Breast epithelium (tissue), 4 donors: Measurements from ENCODE around the gene IL13RA1. TPM values are rescaled to one million over a fixed set of nuclear protein-coding genes. Genes with fewer than 3 reads are reported as not detected.

Experiments
- DNase-seq, 2 donors: peaks; one replicate each; pipeline ENCODE4 v3.0.0-alpha.2; 2019; ENCODE audit warnings: low spot score in 2 of 2
- H3K27ac ChIP-seq, 2 donors: fragments of 200-600 bp; sonication (generic) in 1 of 2; one replicate each; pipeline ENCODE4 v1.5.1; 2016 to 2019; ENCODE audit warnings: mild to moderate bottlenecking in 1 of 2
- H3K27me3 ChIP-seq, 2 donors: fragments of 200-600 bp; sonication (generic) in 1 of 2; one replicate each; pipeline versions ENCODE4 v1.5.1 to v1.6.0; 2017 to 2019; ENCODE audit warnings: control low read depth in 1 of 2, mild to moderate bottlenecking in 1 of 2
- H3K36me3 ChIP-seq: fragments of 200-600 bp; one replicate; pipeline ENCODE4 v1.5.1; 2019
- H3K4me1 ChIP-seq, 2 donors: fragments of 200-600 bp; sonication (generic); one replicate each; pipeline ENCODE4 v1.5.1; 2016 to 2019; ENCODE audit warnings: control low read depth in 1 of 2
- H3K4me3 ChIP-seq, 3 donors: fragments of 200-600 bp; sonication (generic); 1 replicate in 2 of 3; 2 replicates in 1 of 3; pipeline ENCODE4 v1.5.1; 2016 to 2019; ENCODE audit warnings: mild to moderate bottlenecking in 3 of 3, moderate library complexity in 2 of 3
- H3K9me3 ChIP-seq, 2 donors: fragments of 200-600 bp; sonication (generic) in 1 of 2; one replicate each; pipeline ENCODE4 v1.5.1; 2016 to 2019; ENCODE audit warnings: control low read depth in 1 of 2
- POLR2A ChIP-seq: fragments of 450-650 bp; IDR thresholded peaks from one replicate; pipeline ENCODE4 v1.6.1; 2016; ENCODE audit warnings: antibody characterized with exemption, mild to moderate bottlenecking, moderate library complexity
- POLR2AphosphoS5 ChIP-seq, 3 donors: sonication (generic); formaldehyde crosslinking; IDR thresholded peaks; one replicate each; pipeline ENCODE4 v1.6.1; 2017; ENCODE audit warnings: antibody characterized with exemption in 3 of 3
- intact Hi-C: fragments of 100-400 bp; cut with DNase I; formaldehyde crosslinking; loops from one replicate; pipeline ENCODE4 v1.15.1; 2023; ENCODE audit warnings: low total_unique reads
- total RNA-seq, 3 donors: library from RNA; depleted of rRNA; stranded (reverse); fragments of >200 nt; gene quantifications; one replicate each; pipeline ENCODE4 v1.1.0, GENCODE V29; 2016
- TF ChIP-seq, protein P1 (sequence below), 3 donors: fragments of 450-650 bp; IDR thresholded peaks; one replicate each; pipeline ENCODE4 v1.5.1; 2016 to 2017; ENCODE audit warnings: antibody characterized with exemption in 3 of 3, mild to moderate bottlenecking in 3 of 3, moderate library complexity in 3 of 3

Gene IL13RA1
- total RNA-seq, 3 donors from 2014 or later = 71.4 to 80.8 (median 77.4) TPM

- intact Hi-C loops = no loop called here
- H3K9me3 ChIP-seq = no peaks in the 10 kb centered on the region
- H3K4me3 ChIP-seq = no peak overlapping the region
- TF ChIP-seq POLR2AphosphoS5 (IDR thresholded peaks at IDR 0.05) = no peak
- no peak for TF ChIP-seq POLR2A
- TF ChIP-seq, protein P1, sequence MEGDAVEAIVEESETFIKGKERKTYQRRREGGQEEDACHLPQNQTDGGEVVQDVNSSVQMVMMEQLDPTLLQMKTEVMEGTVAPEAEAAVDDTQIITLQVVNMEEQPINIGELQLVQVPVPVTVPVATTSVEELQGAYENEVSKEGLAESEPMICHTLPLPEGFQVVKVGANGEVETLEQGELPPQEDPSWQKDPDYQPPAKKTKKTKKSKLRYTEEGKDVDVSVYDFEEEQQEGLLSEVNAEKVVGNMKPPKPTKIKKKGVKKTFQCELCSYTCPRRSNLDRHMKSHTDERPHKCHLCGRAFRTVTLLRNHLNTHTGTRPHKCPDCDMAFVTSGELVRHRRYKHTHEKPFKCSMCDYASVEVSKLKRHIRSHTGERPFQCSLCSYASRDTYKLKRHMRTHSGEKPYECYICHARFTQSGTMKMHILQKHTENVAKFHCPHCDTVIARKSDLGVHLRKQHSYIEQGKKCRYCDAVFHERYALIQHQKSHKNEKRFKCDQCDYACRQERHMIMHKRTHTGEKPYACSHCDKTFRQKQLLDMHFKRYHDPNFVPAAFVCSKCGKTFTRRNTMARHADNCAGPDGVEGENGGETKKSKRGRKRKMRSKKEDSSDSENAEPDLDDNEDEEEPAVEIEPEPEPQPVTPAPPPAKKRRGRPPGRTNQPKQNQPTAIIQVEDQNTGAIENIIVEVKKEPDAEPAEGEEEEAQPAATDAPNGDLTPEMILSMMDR (IDR thresholded peaks at IDR 0.05) = no peak
- H3K4me1 ChIP-seq = no peaks in the 10 kb centered on the region
- DNase-seq = no peak
- no peak overlapping the region for H3K27ac ChIP-seq
- H3K27me3 ChIP-seq = peaks cover 0 to 3% of the 10 kb centered on the region in 2 donors
- no peaks in the 10 kb centered on the region for H3K36me3 ChIP-seq
Measured at GRCh38 chrX:118693843-118694242, 33.6 kb upstream of the IL13RA1 start.

DNA sequence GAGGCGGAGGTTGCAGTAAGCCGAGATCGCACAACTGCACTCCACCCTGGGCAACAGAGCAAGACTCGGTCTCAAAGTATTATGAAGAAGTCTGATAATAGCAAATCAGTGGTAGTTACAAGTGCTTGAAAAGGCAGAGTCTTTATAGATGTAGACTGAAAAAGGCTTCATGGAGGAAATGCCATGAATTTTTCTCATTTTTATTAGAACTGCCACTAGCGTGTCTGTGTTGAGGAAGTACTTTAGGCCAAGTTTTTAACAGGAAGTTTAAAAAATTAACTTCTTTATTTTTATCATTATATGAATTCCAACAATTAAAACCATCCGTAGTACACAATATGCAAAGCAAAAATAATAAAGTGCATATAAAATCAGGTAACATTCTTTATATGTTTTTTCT, 32.8 kb upstream of the IL13RA1 start:
- intact Hi-C loops = no loop called here
- no peak overlapping the region for H3K27ac ChIP-seq
- DNase-seq = no peak
- peaks cover 0 to 9% of the 10 kb centered on the region in 2 donors for H3K27me3 ChIP-seq
- H3K9me3 ChIP-seq = no peaks in the 10 kb centered on the region
- no peak overlapping the region for H3K4me3 ChIP-seq
- TF ChIP-seq, protein P1 (IDR thresholded peaks at IDR 0.05) = no peak
- TF ChIP-seq POLR2AphosphoS5 (IDR thresholded peaks at IDR 0.05) (no peak), POLR2A (no peak)
- H3K36me3 ChIP-seq = no peaks in the 10 kb centered on the region
- no peaks in the 10 kb centered on the region for H3K4me1 ChIP-seq

DNA sequence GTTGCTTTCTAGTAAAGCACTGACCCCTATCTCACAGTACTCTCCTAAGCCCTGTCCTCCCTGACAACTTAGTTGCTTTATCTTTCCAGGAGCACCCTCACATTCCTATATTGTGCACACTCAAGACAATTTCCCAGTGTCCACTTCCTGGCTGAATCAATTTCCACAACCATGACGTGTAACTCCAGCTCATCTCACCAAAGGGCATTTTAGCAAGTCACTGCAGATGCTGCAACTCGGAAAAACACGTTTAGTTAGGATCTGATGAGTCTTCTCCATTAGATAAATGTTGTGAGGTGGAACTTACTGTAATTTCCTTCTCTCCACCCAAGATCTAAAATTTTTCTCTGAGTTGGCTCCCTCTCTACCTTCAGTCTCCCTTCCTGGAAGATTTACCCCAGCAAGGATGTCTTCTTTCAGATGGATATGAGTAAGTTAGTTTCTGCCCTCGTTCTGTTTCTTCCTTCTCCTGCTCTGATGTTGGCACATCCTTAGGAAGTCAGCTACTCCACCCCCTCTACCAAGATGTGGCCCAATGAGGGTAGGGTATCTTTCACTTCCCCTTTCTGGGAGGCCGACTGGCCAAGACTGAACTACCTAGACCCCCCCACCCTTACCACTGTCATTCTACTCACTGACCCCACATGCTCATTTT, 28.8 kb upstream of the IL13RA1 start:
- no peaks in the 10 kb centered on the region for H3K9me3 ChIP-seq
- intact Hi-C loops = no loop called here
- peaks cover 0 to 9% of the 10 kb centered on the region in 2 donors for H3K27me3 ChIP-seq
- no peak overlapping the region for H3K4me3 ChIP-seq
- DNase-seq = no peak
- TF ChIP-seq POLR2AphosphoS5 (IDR thresholded peaks at IDR 0.05) = no peak
- TF ChIP-seq, protein P1 (IDR thresholded peaks at IDR 0.05) = no peak
- TF ChIP-seq POLR2A = no peak
- H3K36me3 ChIP-seq = no peaks in the 10 kb centered on the region
- no peaks in the 10 kb centered on the region for H3K4me1 ChIP-seq
- H3K27ac ChIP-seq = no peak overlapping the region

GRCh38 chrX:118702741-118703140, 24.7 kb upstream of the IL13RA1 start:
- TF ChIP-seq POLR2A (no peak), POLR2AphosphoS5 (IDR thresholded peaks at IDR 0.05) (no peak)
- TF ChIP-seq, protein P1 (IDR thresholded peaks at IDR 0.05) = no peak
- H3K27ac ChIP-seq = no peak overlapping the region
- no peak for DNase-seq
- intact Hi-C loops = no loop called here
- peaks cover 0 to 9% of the 10 kb centered on the region in 2 donors for H3K27me3 ChIP-seq
- H3K9me3 ChIP-seq = no peaks in the 10 kb centered on the region
- no peak overlapping the region for H3K4me3 ChIP-seq
- no peaks in the 10 kb centered on the region for H3K36me3 ChIP-seq
- no peaks in the 10 kb centered on the region for H3K4me1 ChIP-seq

GRCh38 chrX:118706681-118707080, 20.7 kb upstream of the IL13RA1 start:
- no peak for DNase-seq
- no peak overlapping the region for H3K27ac ChIP-seq
- no peaks in the 10 kb centered on the region for H3K27me3 ChIP-seq
- TF ChIP-seq POLR2AphosphoS5 (IDR thresholded peaks at IDR 0.05) = no peak
- no peak for TF ChIP-seq POLR2A
- TF ChIP-seq, protein P1 (IDR thresholded peaks at IDR 0.05) = no peak
- no peaks in the 10 kb centered on the region for H3K36me3 ChIP-seq
- no peak overlapping the region for H3K4me3 ChIP-seq
- no peaks in the 10 kb centered on the region for H3K4me1 ChIP-seq
- no peaks in the 10 kb centered on the region for H3K9me3 ChIP-seq
- intact Hi-C loops = no loop called here
